Astrocyte of the spinal cord (primary cell): ENCODE measurements around the gene GLB1L2.

Experiments used
- DNase-seq: peaks from one replicate; pipeline ENCODE4 v3.0.0; 2011; ENCODE audit warnings: low read depth, low spot score
- H3K4me3 ChIP-seq: 2 replicates; pipeline ENCODE4 v1.5.1; 2011; ENCODE audit warnings: low read depth, mild to moderate bottlenecking, low read length, moderate library complexity
- in situ Hi-C: cut with HindIII; loops from 2 replicates; pipeline ENCODE4 v1.10.0; 2017; ENCODE audit warnings: low sequenced_read_pairs
- TF ChIP-seq, protein P1 (sequence below): IDR thresholded peaks from 2 replicates; pipeline ENCODE4 v1.5.1; 2012; ENCODE audit warnings: low read depth, mild to moderate bottlenecking, low read length, inconsistent platforms

Gene GLB1L2

DNA sequence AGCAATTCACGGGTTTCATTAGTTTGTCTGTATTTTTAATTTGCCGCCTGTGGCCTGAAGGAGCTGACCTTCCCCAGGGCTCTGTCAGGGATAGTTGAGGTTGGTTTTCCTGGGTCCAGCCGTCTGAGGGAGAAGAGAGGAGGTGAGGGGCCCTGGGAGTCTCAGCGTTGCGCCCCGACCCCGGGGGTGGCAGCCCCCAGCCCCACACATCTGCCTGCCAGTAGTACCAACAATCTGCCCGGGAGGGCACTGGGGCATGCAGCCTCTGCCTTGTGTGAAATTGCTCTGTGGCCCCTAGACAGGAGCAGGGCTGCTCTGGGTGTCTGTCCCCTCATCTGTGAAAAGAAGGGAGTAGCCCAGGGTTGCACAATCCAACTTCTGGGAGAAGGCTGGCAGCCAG is 73.6 kb downstream of the GLB1L2 start:
- TF ChIP-seq, protein P1, sequence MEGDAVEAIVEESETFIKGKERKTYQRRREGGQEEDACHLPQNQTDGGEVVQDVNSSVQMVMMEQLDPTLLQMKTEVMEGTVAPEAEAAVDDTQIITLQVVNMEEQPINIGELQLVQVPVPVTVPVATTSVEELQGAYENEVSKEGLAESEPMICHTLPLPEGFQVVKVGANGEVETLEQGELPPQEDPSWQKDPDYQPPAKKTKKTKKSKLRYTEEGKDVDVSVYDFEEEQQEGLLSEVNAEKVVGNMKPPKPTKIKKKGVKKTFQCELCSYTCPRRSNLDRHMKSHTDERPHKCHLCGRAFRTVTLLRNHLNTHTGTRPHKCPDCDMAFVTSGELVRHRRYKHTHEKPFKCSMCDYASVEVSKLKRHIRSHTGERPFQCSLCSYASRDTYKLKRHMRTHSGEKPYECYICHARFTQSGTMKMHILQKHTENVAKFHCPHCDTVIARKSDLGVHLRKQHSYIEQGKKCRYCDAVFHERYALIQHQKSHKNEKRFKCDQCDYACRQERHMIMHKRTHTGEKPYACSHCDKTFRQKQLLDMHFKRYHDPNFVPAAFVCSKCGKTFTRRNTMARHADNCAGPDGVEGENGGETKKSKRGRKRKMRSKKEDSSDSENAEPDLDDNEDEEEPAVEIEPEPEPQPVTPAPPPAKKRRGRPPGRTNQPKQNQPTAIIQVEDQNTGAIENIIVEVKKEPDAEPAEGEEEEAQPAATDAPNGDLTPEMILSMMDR, result no peak
- H3K4me3 ChIP-seq, result no peak overlapping the region
- no peak for DNase-seq
- in situ Hi-C loops, result no loop called here

DNA sequence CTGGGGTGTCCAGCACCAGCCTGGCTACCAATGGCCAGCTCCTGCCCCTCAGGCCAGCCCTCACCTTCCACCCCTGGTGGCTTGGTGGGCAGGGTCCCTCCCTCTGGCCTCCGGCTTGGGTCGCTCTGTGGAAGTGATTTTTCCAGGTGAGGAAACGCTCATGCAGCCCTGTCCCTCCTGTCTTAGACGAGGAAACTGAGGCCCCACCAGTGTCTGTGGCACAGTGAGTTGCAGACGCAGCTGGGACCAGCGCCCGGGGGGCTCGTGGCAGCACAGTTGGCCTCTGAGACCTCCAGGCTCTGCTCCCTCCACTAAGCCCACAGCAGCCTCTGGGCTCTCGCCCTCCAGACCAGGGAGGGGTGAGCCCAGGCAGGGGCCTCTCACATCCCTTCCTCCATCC is 74.1 kb downstream of the GLB1L2 start:
- no peak for DNase-seq
- H3K4me3 ChIP-seq, result no peak overlapping the region
- in situ Hi-C loops, result no loop called here
- TF ChIP-seq, protein P1, result no peak

DNA sequence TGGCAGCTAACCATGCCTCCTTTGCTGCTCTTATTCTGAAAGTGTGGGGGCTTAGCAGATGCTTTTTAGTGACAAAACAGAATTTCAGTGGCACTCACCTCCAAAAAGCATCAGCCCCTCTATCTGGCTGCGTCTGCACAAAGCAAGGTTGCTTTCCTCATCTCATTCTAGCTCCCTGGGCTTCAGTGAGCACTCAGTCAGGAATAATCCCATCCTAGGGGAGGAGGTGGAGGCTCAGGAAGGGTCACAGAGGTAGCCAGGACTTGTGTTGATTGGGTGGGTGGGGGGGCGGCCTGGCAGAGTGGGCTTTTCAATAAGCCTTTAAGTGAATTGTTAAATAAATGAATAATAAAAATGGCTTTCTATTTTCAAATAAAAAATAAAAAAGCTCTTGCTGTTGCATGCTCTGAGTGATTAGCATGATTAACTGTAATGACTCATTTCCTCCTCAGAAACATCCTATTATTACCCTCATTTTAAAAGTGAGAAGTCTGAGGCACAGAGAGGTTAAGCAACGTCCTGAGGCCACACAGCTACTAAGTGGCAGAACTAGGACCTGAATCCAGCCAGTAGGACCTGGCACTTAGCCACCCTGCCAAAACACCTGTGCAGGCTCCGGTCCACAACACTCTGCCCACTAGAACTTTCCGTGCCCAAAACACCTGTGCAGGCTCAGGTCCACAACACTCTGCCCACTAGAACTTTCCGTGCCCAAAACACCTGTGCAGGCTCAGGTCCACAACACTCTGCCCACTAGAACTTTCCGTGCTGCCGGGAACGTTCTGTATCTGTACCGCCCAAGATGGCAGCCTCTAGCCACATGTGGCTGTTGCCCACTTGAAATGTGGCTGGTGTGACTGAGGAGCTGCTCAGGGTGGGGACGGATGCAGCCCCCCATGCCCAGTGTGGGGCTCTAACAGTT is 74.7 kb downstream of the GLB1L2 start:
- DNase-seq, result no peak
- TF ChIP-seq, protein P1, result no peak
- in situ Hi-C loops, result no loop called here
- H3K4me3 ChIP-seq, result no peak overlapping the region

DNA sequence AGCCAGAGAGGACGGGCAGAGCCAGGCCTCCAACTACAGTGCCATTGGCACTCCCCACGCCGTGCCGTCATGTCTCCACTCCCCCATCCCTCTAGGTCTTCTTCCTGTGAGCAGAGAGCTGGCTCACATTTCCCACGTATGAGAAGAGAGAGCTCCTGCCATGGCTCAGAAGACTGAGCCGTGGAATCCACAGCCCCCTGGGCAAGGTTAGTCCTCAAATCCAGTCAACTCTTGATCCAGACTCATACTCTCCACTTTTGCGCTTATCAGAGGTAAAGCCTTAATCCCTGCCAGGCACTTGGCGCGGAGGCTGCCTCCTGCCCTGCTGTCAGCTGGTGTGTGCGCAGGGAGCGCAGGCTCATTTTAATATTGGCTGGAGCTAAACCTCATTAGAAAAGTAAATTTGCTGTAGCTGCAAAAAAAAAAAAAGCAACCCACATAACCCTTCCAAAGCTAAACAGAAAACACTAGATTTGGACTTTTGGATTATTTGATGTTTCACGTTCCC is 75.6 kb downstream of the GLB1L2 start:
- DNase-seq, result no peak
- H3K4me3 ChIP-seq, result no peak overlapping the region
- in situ Hi-C loops, result no loop called here
- TF ChIP-seq, protein P1, result no peak

DNA sequence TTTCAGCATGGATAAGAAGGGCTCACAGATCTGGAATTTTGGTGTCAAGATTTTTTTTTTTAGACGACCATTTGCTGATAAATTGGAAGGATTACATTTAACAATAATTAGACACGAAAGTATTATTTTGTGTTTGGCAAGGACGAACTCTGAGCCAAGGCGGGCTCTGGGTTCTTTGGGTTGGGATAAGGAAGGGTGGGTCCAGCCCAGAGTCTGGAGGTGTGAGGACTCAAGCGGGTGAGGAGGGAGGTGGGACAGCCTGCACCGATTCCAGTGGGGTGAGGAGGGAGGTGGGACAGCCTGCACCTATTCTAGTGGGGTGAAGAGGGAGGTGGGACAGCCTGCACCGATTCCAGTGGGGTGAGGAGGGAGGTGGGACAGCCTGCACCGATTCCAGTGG is 76.1 kb downstream of the GLB1L2 start:
- no peak for DNase-seq
- in situ Hi-C loops, result no loop called here
- TF ChIP-seq, protein P1, result no peak
- H3K4me3 ChIP-seq, result no peak overlapping the region

DNA sequence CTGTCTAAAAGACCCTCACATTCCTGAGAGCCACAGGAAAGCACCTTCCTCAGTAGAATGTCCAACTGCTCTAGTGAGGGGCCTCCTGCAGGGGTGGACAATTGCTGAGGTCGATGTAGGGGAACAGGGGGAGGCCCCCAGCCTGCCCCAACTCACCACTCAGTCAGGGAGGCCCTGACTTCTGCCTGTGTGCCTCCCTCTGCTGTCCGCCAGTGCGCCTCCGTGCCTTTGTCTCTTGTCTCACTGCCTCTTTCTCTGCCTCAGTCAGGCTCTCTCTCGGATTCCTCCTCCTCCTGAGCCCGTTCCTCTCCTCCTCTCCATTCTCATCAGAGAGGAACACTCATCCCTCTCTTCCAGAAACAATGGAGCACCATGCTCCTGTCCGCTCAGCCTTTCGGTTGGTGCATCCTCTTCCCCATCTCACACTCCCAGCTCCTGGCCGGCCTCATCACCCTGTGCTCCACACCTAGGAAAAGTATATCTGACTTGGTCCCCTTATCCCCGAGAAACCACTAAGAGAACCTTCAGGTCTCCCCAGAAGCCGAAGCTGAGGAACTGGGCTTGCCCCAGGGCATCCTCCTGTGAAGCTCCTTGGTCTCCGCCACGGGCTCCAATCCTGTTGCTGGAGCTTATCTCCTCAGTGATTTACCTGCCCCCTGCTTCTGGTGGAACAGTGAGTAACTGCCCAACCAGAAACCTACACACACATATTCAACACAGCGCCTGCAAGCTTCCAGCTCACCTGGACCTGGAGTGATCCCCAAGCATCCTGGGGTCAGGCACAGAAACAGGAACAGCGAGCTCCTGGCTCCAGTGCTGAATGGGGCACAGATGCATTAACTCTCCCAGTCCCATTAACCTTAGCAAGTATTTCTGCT is 78.0 kb downstream of the GLB1L2 start:
- TF ChIP-seq, protein P1, result no peak
- in situ Hi-C loops, result no loop called here

More for the DNA sequence above, 78.0 kb downstream of the GLB1L2 start:
- DNase-seq, result no peak
- no peak overlapping the region for H3K4me3 ChIP-seq
